Mesenchymal stem cell (in vitro differentiated cells and primary cell): ENCODE results near the gene RGS19.

Source experiments
- DNase-seq: peaks from one replicate; pipeline ENCODE4 v3.0.0-alpha.2; 2013
- H2AFZ ChIP-seq: one replicate; pipeline ENCODE4 v1.6.1; 2013; ENCODE audit warnings: low read depth, mild to moderate bottlenecking, control low read depth, inconsistent platforms, low read length, moderate library complexity
- H2AK5ac ChIP-seq: 2 replicates; pipeline ENCODE4 v1.6.1; 2013; ENCODE audit warnings: low read length, moderate library complexity, mild to moderate bottlenecking, inconsistent platforms; ENCODE audit not compliant: severe bottlenecking
- H2BK120ac ChIP-seq: one replicate; pipeline ENCODE4 v1.6.1; 2013; ENCODE audit warnings: low read depth, mild to moderate bottlenecking, inconsistent platforms, low read length, moderate library complexity
- H2BK12ac ChIP-seq, 2 experiments: one replicate each; pipeline ENCODE4 v1.6.1; 2013; ENCODE audit warnings: inconsistent platforms in 2 of 2, low read length in 2 of 2, mild to moderate bottlenecking in 2 of 2, moderate library complexity in 2 of 2, control low read depth in 1 of 2
- H2BK15ac ChIP-seq: one replicate; pipeline ENCODE4 v1.6.1; 2013; ENCODE audit warnings: mild to moderate bottlenecking, low read depth, inconsistent platforms; ENCODE audit not compliant: poor library complexity, severe bottlenecking
- H2BK5ac ChIP-seq: 2 replicates; pipeline ENCODE4 v1.6.1; 2013; ENCODE audit warnings: low read depth, mild to moderate bottlenecking, low read length, control low read depth, inconsistent platforms; ENCODE audit not compliant: poor library complexity, severe bottlenecking
- H3K14ac ChIP-seq, 2 experiments: one replicate each; pipeline ENCODE4 v1.6.1; 2013; ENCODE audit warnings: inconsistent platforms in 2 of 2, low read length in 2 of 2, control low read depth in 1 of 2, mild to moderate bottlenecking in 1 of 2, moderate library complexity in 1 of 2
- H3K18ac ChIP-seq, 2 experiments: one replicate each; pipeline ENCODE4 v1.6.1; 2013; ENCODE audit warnings: inconsistent platforms in 2 of 2, low read length in 2 of 2, control low read depth in 1 of 2, low read depth in 1 of 2, mild to moderate bottlenecking in 1 of 2
- H3K23ac ChIP-seq, 2 experiments: one replicate each; pipeline ENCODE4 v1.6.1; 2013; ENCODE audit warnings: inconsistent platforms in 2 of 2, low read length in 2 of 2, mild to moderate bottlenecking in 2 of 2, moderate library complexity in 2 of 2, control low read depth in 1 of 2
- H3K27ac ChIP-seq: 2 replicates; pipeline ENCODE4 v1.5.1; 2013; ENCODE audit warnings: mild to moderate bottlenecking, moderate library complexity, low read length, control low read depth, inconsistent platforms; ENCODE audit not compliant: poor library complexity, severe bottlenecking
- H3K27me3 ChIP-seq, 2 experiments: 2 replicates each; pipeline versions ENCODE4 v1.6.1 to v1.7.0; 2013; ENCODE audit warnings: low read length in 2 of 2, mild to moderate bottlenecking in 2 of 2, moderate library complexity in 2 of 2, control low read depth in 1 of 2, inconsistent platforms in 1 of 2; ENCODE audit not compliant: control insufficient read depth in 1 of 2, insufficient read depth in 1 of 2
- H3K36me3 ChIP-seq, 2 experiments: 2 replicates each; pipeline versions ENCODE4 v1.6.1 to v1.7.0; 2013; ENCODE audit warnings: low read length in 2 of 2, control low read depth in 1 of 2, inconsistent platforms in 1 of 2, low read depth in 1 of 2, mild to moderate bottlenecking in 1 of 2; ENCODE audit not compliant: insufficient read depth in 2 of 2, control insufficient read depth in 1 of 2
- H3K4ac ChIP-seq, 2 experiments: one replicate each; pipeline ENCODE4 v1.6.1; 2013; ENCODE audit warnings: inconsistent platforms in 2 of 2, low read length in 2 of 2, mild to moderate bottlenecking in 2 of 2, moderate library complexity in 2 of 2, control low read depth in 1 of 2, low read depth in 1 of 2
- H3K4me1 ChIP-seq: 2 replicates; pipeline ENCODE4 v1.6.1; 2013; ENCODE audit warnings: low read depth, low read length, control low read depth; ENCODE audit not compliant: control insufficient read depth, insufficient read depth
- H3K4me2 ChIP-seq: 2 replicates; pipeline ENCODE4 v1.6.1; 2013; ENCODE audit warnings: low read length, mild to moderate bottlenecking, inconsistent platforms; ENCODE audit not compliant: poor library complexity, severe bottlenecking
- H3K4me3 ChIP-seq, 2 experiments: 2 replicates each; pipeline versions ENCODE4 v1.5.1 to v1.7.0; 2013; ENCODE audit warnings: low read length in 2 of 2, mild to moderate bottlenecking in 2 of 2, control low read depth in 1 of 2, low read depth in 1 of 2; ENCODE audit not compliant: insufficient read depth in 1 of 2
- H3K79me1 ChIP-seq: replicated peaks from 2 replicates; pipeline ENCODE4 v1.6.1; 2013; ENCODE audit warnings: mild to moderate bottlenecking, control low read depth, low read length, inconsistent platforms; ENCODE audit not compliant: poor library complexity, severe bottlenecking
- H3K9ac ChIP-seq: 2 replicates; pipeline ENCODE4 v1.7.0; 2013; ENCODE audit warnings: mild to moderate bottlenecking, low read length, moderate library complexity
- H3K9me3 ChIP-seq: 2 replicates; pipeline ENCODE4 v1.7.0; 2013; ENCODE audit warnings: mild to moderate bottlenecking, low read length; ENCODE audit not compliant: control insufficient read depth
- H4K8ac ChIP-seq: one replicate; pipeline ENCODE4 v1.6.1; 2013; ENCODE audit warnings: inconsistent platforms, mild to moderate bottlenecking, low read length, moderate library complexity
- H4K91ac ChIP-seq: one replicate; pipeline ENCODE4 v1.6.1; 2013; ENCODE audit warnings: mild to moderate bottlenecking, low read length, inconsistent platforms
- WGBS: methylation state at CpG from one replicate; pipeline ENCODE4 v1.1.7; 2013; ENCODE audit warnings: mixed read lengths; 5-methylcytosine and 5-hydroxymethylcytosine counted together

RGS19 gene

GRCh38 chr20:64049060-64049877 is 30.0 kb downstream of the RGS19 start, which contains the start of gene SOX18:
Gene SOX18, minus strand, starts transcription at chr20:64049639. Its CDS starts 123 bp downstream, at chr20:64049516.
- no peak within 1 kb of the TSS for H3K9ac ChIP-seq
- H3K27me3 ChIP-seq: peaks cover 53 to 77% of the 10 kb centered on the region in 2 experiments
- H3K4me2 ChIP-seq: peak within 1 kb of the TSS; percentile 74
- 3% methylated on average over 32 of the region's 111 CpGs for WGBS
- H2BK12ac ChIP-seq: peak within 1 kb of the TSS in 1 of 2 experiments; percentile 7
- H3K4me3 ChIP-seq: peak within 1 kb of the TSS in 1 of 2 experiments; percentile 53
- no peak within 1 kb of the TSS for H3K4ac ChIP-seq
- H2AK5ac ChIP-seq: no peak within 1 kb of the TSS
- no peak within 1 kb of the TSS for H2BK120ac ChIP-seq
- no peak within 1 kb of the TSS for H2BK5ac ChIP-seq
- no peak within 1 kb of the TSS for H3K14ac ChIP-seq
- H3K9me3 ChIP-seq: no peaks in the 10 kb centered on the region
- H4K8ac ChIP-seq: peak within 1 kb of the TSS; percentile 36
- peak within 1 kb of the TSS in 1 of 2 experiments; percentile 49 for H3K18ac ChIP-seq
- peak; percentile 45 for DNase-seq
- peak within 1 kb of the TSS in 1 of 2 experiments; percentile 77 for H3K23ac ChIP-seq
- peak within 1 kb of the TSS; percentile 57 for H2AFZ ChIP-seq
- H4K91ac ChIP-seq: peak within 1 kb of the TSS; percentile 21
- no peak within 1 kb of the TSS for H3K27ac ChIP-seq
- no peak within 1 kb of the TSS for H2BK15ac ChIP-seq
- no peaks in the 10 kb centered on the region for H3K79me1 ChIP-seq
- H3K36me3 ChIP-seq: no peaks in the 10 kb centered on the region
- peaks cover 43% of the 10 kb centered on the region for H3K4me1 ChIP-seq

DNA sequence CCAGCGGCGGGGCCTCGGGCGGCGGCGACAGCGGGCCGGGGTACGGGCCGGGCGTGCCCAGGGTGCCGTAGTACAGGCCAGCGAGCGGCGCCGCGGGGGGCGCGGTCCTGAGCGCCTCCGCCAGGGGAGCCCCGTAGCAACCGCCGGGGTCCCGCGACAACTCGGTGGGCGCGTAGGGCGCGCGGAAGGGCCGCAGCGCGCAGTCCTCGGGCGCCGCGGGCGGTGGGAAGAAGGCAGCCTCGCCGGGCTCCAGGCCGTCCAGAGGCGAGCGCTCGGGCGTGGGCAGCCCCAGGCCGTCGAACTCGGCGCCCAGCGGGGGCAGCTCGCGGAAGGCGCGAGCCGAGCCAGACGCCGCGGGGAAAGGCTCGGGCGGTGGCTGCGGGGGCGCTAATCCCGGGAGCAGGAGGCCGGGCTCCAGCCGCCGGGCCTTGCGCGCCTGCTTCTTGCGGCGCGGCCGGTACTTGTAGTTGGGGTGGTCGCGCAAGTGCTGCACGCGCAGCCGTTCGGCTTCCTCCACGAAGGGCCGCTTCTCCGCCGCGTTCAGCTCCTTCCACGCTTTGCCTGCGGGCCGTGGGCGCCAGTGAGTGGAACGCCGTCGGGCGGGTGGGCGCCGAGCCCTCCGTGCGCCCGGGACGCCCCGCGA is 30.8 kb downstream of the RGS19 start:
- Histone ChIP-seq H3K27me3 (peaks cover 52 to 70% of the 10 kb centered on the region in 2 experiments), H2AK5ac (no peak overlapping the region), H3K4me2 (no peak overlapping the region), H3K23ac (no peak overlapping the region), H3K9ac (no peak overlapping the region), H2BK5ac (no peak overlapping the region), H3K27ac (no peak overlapping the region), H2BK120ac (no peak overlapping the region), H4K8ac (no peak overlapping the region), H4K91ac (no peak overlapping the region), H3K4ac (no peak overlapping the region), H3K14ac (no peak overlapping the region), H3K79me1 (no peaks in the 10 kb centered on the region), H3K4me1 (peaks cover 36% of the 10 kb centered on the region), H2AFZ (peak overlapping the region; percentile 20), H2BK15ac (no peak overlapping the region), H2BK12ac (no peak overlapping the region), H3K18ac (no peak overlapping the region), H3K4me3 (no peak overlapping the region), H3K9me3 (no peaks in the 10 kb centered on the region), H3K36me3 (no peaks in the 10 kb centered on the region)
- DNase-seq: no peak
- WGBS: 4% methylated on average over 72 of the region's 101 CpGs

DNA sequence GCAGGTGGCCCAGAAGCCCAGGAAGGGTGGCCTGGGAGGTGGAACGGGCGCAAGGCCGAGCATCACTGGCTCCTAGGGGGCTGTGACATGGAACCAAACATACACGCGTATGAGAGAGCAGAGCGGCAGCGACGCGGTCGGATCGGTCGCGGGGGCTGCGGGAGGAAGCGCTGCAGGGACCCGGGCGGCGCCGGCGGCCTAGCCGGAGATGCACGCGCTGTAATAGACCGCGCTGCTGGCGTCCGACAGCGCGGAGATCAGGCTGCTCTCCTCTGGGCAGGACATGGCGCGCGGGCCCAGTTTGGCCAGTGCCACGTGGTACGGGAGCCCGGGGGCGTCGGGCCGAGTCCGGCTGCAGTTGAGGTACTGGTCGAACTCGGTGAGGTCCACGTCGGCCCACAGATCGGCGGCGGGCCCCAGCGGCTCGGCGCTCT is 31.3 kb downstream of the RGS19 start:
- DNase-seq: no peak
- Histone ChIP-seq H3K4me3 (no peak overlapping the region), H3K27me3 (peaks cover 48 to 65% of the 10 kb centered on the region in 2 experiments), H3K4me2 (no peak overlapping the region), H4K91ac (no peak overlapping the region), H2AK5ac (no peak overlapping the region), H3K14ac (no peak overlapping the region), H3K4ac (no peak overlapping the region), H3K27ac (no peak overlapping the region), H3K4me1 (peaks cover 33% of the 10 kb centered on the region), H2AFZ (no peak overlapping the region), H3K36me3 (no peaks in the 10 kb centered on the region), H3K9ac (no peak overlapping the region), H4K8ac (peak overlapping the region; percentile 7), H3K79me1 (no peaks in the 10 kb centered on the region), H2BK15ac (no peak overlapping the region), H2BK12ac (peak overlapping the region in 1 of 2 experiments; percentile 6), H3K23ac (peak overlapping the region in 1 of 2 experiments; percentile 38), H3K18ac (no peak overlapping the region), H3K9me3 (no peaks in the 10 kb centered on the region), H2BK5ac (no peak overlapping the region), H2BK120ac (no peak overlapping the region)
- 16% methylated on average over 46 of the region's 49 CpGs for WGBS

DNA sequence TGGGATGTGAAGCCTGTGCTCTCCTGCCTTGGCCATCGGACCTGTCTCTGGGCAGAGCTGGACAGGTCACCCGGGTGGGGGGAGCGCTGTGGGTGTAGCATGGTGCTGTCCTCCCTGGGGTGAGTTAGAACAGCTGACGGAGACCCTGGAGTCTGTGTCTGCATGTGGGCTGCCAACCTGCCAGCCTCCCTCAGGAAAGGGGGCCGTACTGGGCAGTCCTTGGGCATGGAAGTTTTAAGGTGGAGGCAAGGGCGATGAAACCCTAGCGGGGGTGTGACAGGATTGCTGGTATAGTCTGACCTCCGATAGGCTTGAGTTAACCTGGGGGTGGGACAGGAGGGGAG is 32.3 kb downstream of the RGS19 start:
- no peak overlapping the region for H3K18ac ChIP-seq
- no peaks in the 10 kb centered on the region for H3K79me1 ChIP-seq
- no peak overlapping the region for H2BK15ac ChIP-seq
- no peak overlapping the region for H3K9ac ChIP-seq
- H3K4me2 ChIP-seq: no peak overlapping the region
- H2BK120ac ChIP-seq: no peak overlapping the region
- H3K4me3 ChIP-seq: no peak overlapping the region
- H4K8ac ChIP-seq: no peak overlapping the region
- no peak overlapping the region for H2AFZ ChIP-seq
- peaks cover 38% of the 10 kb centered on the region for H3K4me1 ChIP-seq
- DNase-seq: no peak
- no peak overlapping the region for H2BK12ac ChIP-seq
- H3K27me3 ChIP-seq: peaks cover 48 to 60% of the 10 kb centered on the region in 2 experiments
- no peaks in the 10 kb centered on the region for H3K9me3 ChIP-seq
- H3K4ac ChIP-seq: no peak overlapping the region
- no peak overlapping the region for H3K27ac ChIP-seq
- H4K91ac ChIP-seq: no peak overlapping the region
- H3K23ac ChIP-seq: no peak overlapping the region
- no peak overlapping the region for H3K14ac ChIP-seq
- 91% methylated on average over 8 of the region's 8 CpGs for WGBS
- H3K36me3 ChIP-seq: no peaks in the 10 kb centered on the region
- H2BK5ac ChIP-seq: no peak overlapping the region
- no peak overlapping the region for H2AK5ac ChIP-seq
